ENCODE data around the gene LPO.

The LPO gene

GRCh38 chr17:58283674-58284612, 45.6 kb downstream of the LPO start:
- H3K4me3 Mint-ChIP-seq = no peak overlapping the region
- peaks cover 34% of the 10 kb centered on the region for H3K27me3 Mint-ChIP-seq (ENCODE audit: low read depth)
- no peaks in the 10 kb centered on the region for H3K9me3 Mint-ChIP-seq
- no peak overlapping the region for H3K27ac Mint-ChIP-seq
- no peaks in the 10 kb centered on the region for H3K36me3 Mint-ChIP-seq (ENCODE audit: low read depth)
- peaks cover 3% of the 10 kb centered on the region for H3K4me1 Mint-ChIP-seq (ENCODE audit: low read depth)
- DNase-seq (ENCODE audit: low spot score) = no peak

GRCh38 chr17:58284613-58285421, 46.4 kb downstream of the LPO start:
- Mint-ChIP-seq H3K4me3 (no peak overlapping the region), H3K9me3 (no peaks in the 10 kb centered on the region), H3K27me3 (ENCODE audit: low read depth) (peaks cover 31% of the 10 kb centered on the region), H3K36me3 (ENCODE audit: low read depth) (no peaks in the 10 kb centered on the region), H3K4me1 (ENCODE audit: low read depth) (peaks cover under 1% of the 10 kb centered on the region), H3K27ac (no peak overlapping the region)
- DNase-seq (ENCODE audit: low spot score) = no peak

- Mint-ChIP-seq H3K4me3 (no peak overlapping the region), H3K4me1 (ENCODE audit: low read depth) (no peaks in the 10 kb centered on the region), H3K27ac (no peak overlapping the region), H3K27me3 (ENCODE audit: low read depth) (peaks cover 31% of the 10 kb centered on the region), H3K36me3 (ENCODE audit: low read depth) (no peaks in the 10 kb centered on the region), H3K9me3 (no peaks in the 10 kb centered on the region)
- no peak for DNase-seq (ENCODE audit: low spot score)
Observed at GRCh38 chr17:58285422-58285810, 47.0 kb downstream of the LPO start.

- Mint-ChIP-seq H3K27ac (no peak overlapping the region), H3K4me1 (ENCODE audit: low read depth) (no peaks in the 10 kb centered on the region), H3K27me3 (ENCODE audit: low read depth) (peaks cover 44% of the 10 kb centered on the region), H3K9me3 (no peaks in the 10 kb centered on the region), H3K36me3 (ENCODE audit: low read depth) (no peaks in the 10 kb centered on the region), H3K4me3 (no peak overlapping the region)
- DNase-seq (ENCODE audit: low spot score) = no peak
Observed at GRCh38 chr17:58289869-58290268, 51.5 kb downstream of the LPO start.

GRCh38 chr17:58291246-58291645, 52.9 kb downstream of the LPO start:
- H3K9me3 Mint-ChIP-seq = no peaks in the 10 kb centered on the region
- H3K36me3 Mint-ChIP-seq (ENCODE audit: low read depth) = no peaks in the 10 kb centered on the region
- H3K27me3 Mint-ChIP-seq (ENCODE audit: low read depth) = peaks cover 47% of the 10 kb centered on the region
- H3K4me1 Mint-ChIP-seq (ENCODE audit: low read depth) = no peaks in the 10 kb centered on the region
- H3K4me3 Mint-ChIP-seq = no peak overlapping the region
- DNase-seq (ENCODE audit: low spot score) = no peak
- no peak overlapping the region for H3K27ac Mint-ChIP-seq

GRCh38 chr17:58294034-58294433, 55.6 kb downstream of the LPO start:
- Mint-ChIP-seq H3K36me3 (ENCODE audit: low read depth) (no peaks in the 10 kb centered on the region), H3K4me1 (ENCODE audit: low read depth) (no peaks in the 10 kb centered on the region), H3K9me3 (no peaks in the 10 kb centered on the region), H3K27me3 (ENCODE audit: low read depth) (peaks cover 45% of the 10 kb centered on the region), H3K4me3 (no peak overlapping the region), H3K27ac (no peak overlapping the region)
- no peak for DNase-seq (ENCODE audit: low spot score)

GRCh38 chr17:58300336-58300735, 62.0 kb downstream of the LPO start:
- Mint-ChIP-seq H3K4me3 (no peak overlapping the region), H3K4me1 (ENCODE audit: low read depth) (peaks cover 1% of the 10 kb centered on the region), H3K36me3 (ENCODE audit: low read depth) (peaks cover 8% of the 10 kb centered on the region), H3K27ac (no peak overlapping the region), H3K9me3 (no peaks in the 10 kb centered on the region), H3K27me3 (ENCODE audit: low read depth) (peaks cover 13% of the 10 kb centered on the region)
- no peak for DNase-seq (ENCODE audit: low spot score)

- peaks cover 8% of the 10 kb centered on the region for H3K36me3 Mint-ChIP-seq (ENCODE audit: low read depth)
- H3K27ac Mint-ChIP-seq = no peak overlapping the region
- H3K4me3 Mint-ChIP-seq = no peak overlapping the region
- H3K9me3 Mint-ChIP-seq = no peaks in the 10 kb centered on the region
- DNase-seq (ENCODE audit: low spot score) = no peak
- H3K4me1 Mint-ChIP-seq (ENCODE audit: low read depth) = peaks cover 1% of the 10 kb centered on the region
- H3K27me3 Mint-ChIP-seq (ENCODE audit: low read depth) = peaks cover 13% of the 10 kb centered on the region
Observed at GRCh38 chr17:58301504-58302150, 63.2 kb downstream of the LPO start.

GRCh38 chr17:58302171-58302918, 64.0 kb downstream of the LPO start:
- Mint-ChIP-seq H3K4me3 (no peak overlapping the region), H3K27me3 (ENCODE audit: low read depth) (peaks cover 13% of the 10 kb centered on the region), H3K27ac (no peak overlapping the region), H3K9me3 (no peaks in the 10 kb centered on the region), H3K4me1 (ENCODE audit: low read depth) (peaks cover 1% of the 10 kb centered on the region), H3K36me3 (ENCODE audit: low read depth) (peaks cover 13% of the 10 kb centered on the region)
- DNase-seq (ENCODE audit: low spot score) = no peak

- H3K4me1 Mint-ChIP-seq (ENCODE audit: low read depth) = peaks cover 1% of the 10 kb centered on the region
Observed at GRCh38 chr17:58302919-58303585, 64.7 kb downstream of the LPO start.

GRCh38 chr17:58303971-58304749, 65.8 kb downstream of the LPO start:
- no peak overlapping the region for H3K27ac Mint-ChIP-seq

More at GRCh38 chr17:58302919-58303585, 64.7 kb downstream of the LPO start:
- no peaks in the 10 kb centered on the region for H3K9me3 Mint-ChIP-seq
- H3K4me3 Mint-ChIP-seq = no peak overlapping the region
- DNase-seq (ENCODE audit: low spot score) = no peak
- H3K27me3 Mint-ChIP-seq (ENCODE audit: low read depth) = peaks cover 9% of the 10 kb centered on the region
- H3K27ac Mint-ChIP-seq = no peak overlapping the region
- peaks cover 15% of the 10 kb centered on the region for H3K36me3 Mint-ChIP-seq (ENCODE audit: low read depth)

GRCh38 chr17:58304750-58305486, 66.5 kb downstream of the LPO start:
- Mint-ChIP-seq H3K27ac (no peak overlapping the region), H3K36me3 (ENCODE audit: low read depth) (peaks cover 18% of the 10 kb centered on the region), H3K4me3 (no peak overlapping the region), H3K4me1 (ENCODE audit: low read depth) (peaks cover 1% of the 10 kb centered on the region), H3K9me3 (no peaks in the 10 kb centered on the region), H3K27me3 (ENCODE audit: low read depth) (peaks cover under 1% of the 10 kb centered on the region)
- DNase-seq (ENCODE audit: low spot score) = no peak

More at GRCh38 chr17:58303971-58304749, 65.8 kb downstream of the LPO start:
- Mint-ChIP-seq H3K36me3 (ENCODE audit: low read depth) (peaks cover 16% of the 10 kb centered on the region), H3K27me3 (ENCODE audit: low read depth) (peaks cover 6% of the 10 kb centered on the region), H3K4me1 (ENCODE audit: low read depth) (peaks cover 1% of the 10 kb centered on the region), H3K4me3 (no peak overlapping the region), H3K9me3 (no peaks in the 10 kb centered on the region)
- DNase-seq (ENCODE audit: low spot score) = no peak
